DMS 273 (cell line): ENCODE data around the gene TMEM238L.

ENCODE experiments used
- DNase-seq: peaks from one replicate; lab custom pipeline; 2025; ENCODE audit not compliant: unreplicated experiment; lab: John Stamatoyannopoulos, UW

TMEM238L gene

GRCh38 chr17:10805911-10806310 lies 2.0 kb upstream of the TMEM238L start:
- no peak for DNase-seq

GRCh38 chr17:10804546-10804945 lies 647 bp upstream of the TMEM238L start:
- no peak for DNase-seq

GRCh38 chr17:10803350-10803749 lies 549 bp downstream of the TMEM238L start:
- no peak for DNase-seq

GRCh38 chr17:10802496-10803284 lies 1.2 kb downstream of the TMEM238L start:
- no peak for DNase-seq

GRCh38 chr17:10799407-10799806 lies 4.5 kb downstream of the TMEM238L start:
- DNase-seq, result no peak

- DNase-seq, result no peak
Measured at GRCh38 chr17:10798910-10799309, 5.0 kb downstream of the TMEM238L start.

GRCh38 chr17:10798332-10798749 lies 5.6 kb downstream of the TMEM238L start:
- no peak for DNase-seq

- no peak for DNase-seq
Measured at GRCh38 chr17:10797476-10798328, 6.2 kb downstream of the TMEM238L start.

- DNase-seq, result no peak
Measured at GRCh38 chr17:10793816-10794215, 10.1 kb downstream of the TMEM238L start.

- DNase-seq, result no peak
Measured at GRCh38 chr17:10793256-10793655, 10.6 kb downstream of the TMEM238L start.

- no peak for DNase-seq
Measured at GRCh38 chr17:10792151-10792550, 11.7 kb downstream of the TMEM238L start.

- peak; percentile 71 for DNase-seq
Measured at GRCh38 chr17:10790491-10791401, 13.2 kb downstream of the TMEM238L start.

GRCh38 chr17:10789694-10790271 lies 14.1 kb downstream of the TMEM238L start:
- DNase-seq, result no peak

- no peak for DNase-seq
Measured at GRCh38 chr17:10787306-10788045, 16.4 kb downstream of the TMEM238L start.

- no peak for DNase-seq
Measured at GRCh38 chr17:10785295-10785694, 18.6 kb downstream of the TMEM238L start.

- no peak for DNase-seq
Measured at GRCh38 chr17:10779609-10780008, 24.3 kb downstream of the TMEM238L start.

GRCh38 chr17:10777890-10778289 lies 26.0 kb downstream of the TMEM238L start:
- DNase-seq, result no peak

GRCh38 chr17:10777131-10777807 lies 26.6 kb downstream of the TMEM238L start:
- no peak for DNase-seq

- no peak for DNase-seq
Measured at GRCh38 chr17:10776381-10776780, 27.5 kb downstream of the TMEM238L start.
